Measurements from ENCODE around the gene IGF2BP3. TPM values are rescaled to one million over a fixed set of nuclear protein-coding genes. Genes with fewer than 3 reads are reported as not detected.
A peak's percentile ranks its signal among the peaks of the same experiment; 100 is the strongest.

Gene IGF2BP3
- total and polyA plus RNA-seq, 5 experiments from 2014 or later = 0.09 to 0.64 TPM; not detected in 3

GRCh38 chr7:23341846-23342598, 128.3 kb downstream of the IGF2BP3 start:
- DNase-seq (no peak), ATAC-seq (no peak)
- H3K27ac Mint-ChIP-seq = peak overlapping the region in 1 of 10 donors; percentile 57
- H3K27me3 Mint-ChIP-seq = peaks cover 0 to 7% (median 4%) of the 10 kb centered on the region in 5 donors
- H3K9me3 Mint-ChIP-seq = peaks cover 0 to 2% (median 0%) of the 10 kb centered on the region in 9 donors
- H3K36me3 Mint-ChIP-seq = peaks cover 0 to 4% (median 2%) of the 10 kb centered on the region in 3 donors
- H3K4me1 Mint-ChIP-seq = peaks cover 3 to 22% (median 19%) of the 10 kb centered on the region in 4 donors
- POLR2A ChIA-PET = no interaction called here
- H3K4me3 Mint-ChIP-seq = no peak overlapping the region

GRCh38 chr7:23338863-23339262, 131.4 kb downstream of the IGF2BP3 start:
- no peak overlapping the region for H3K27ac Mint-ChIP-seq
- POLR2A ChIA-PET = no interaction called here
- H3K27me3 Mint-ChIP-seq = peaks cover 0 to 13% (median 4%) of the 10 kb centered on the region in 5 donors
- no peak for DNase-seq
- H3K4me3 Mint-ChIP-seq = no peak overlapping the region
- ATAC-seq = no peak
- H3K4me1 Mint-ChIP-seq = peaks cover 0 to 3% (median 0%) of the 10 kb centered on the region in 4 donors
- H3K9me3 Mint-ChIP-seq = peaks cover 0 to 2% (median 0%) of the 10 kb centered on the region in 9 donors
- peaks cover 0 to 4% (median 2%) of the 10 kb centered on the region in 3 donors for H3K36me3 Mint-ChIP-seq

- no peak for ATAC-seq
- DNase-seq = no peak
- Mint-ChIP-seq H3K9me3 (peaks cover 0 to 2% (median 0%) of the 10 kb centered on the region in 9 donors), H3K4me1 (peaks cover 0 to 3% (median 0%) of the 10 kb centered on the region in 4 donors), H3K27ac (no peak overlapping the region), H3K36me3 (peaks cover 0 to 4% (median 2%) of the 10 kb centered on the region in 3 donors), H3K27me3 (peaks cover 0 to 13% (median 4%) of the 10 kb centered on the region in 5 donors), H3K4me3 (no peak overlapping the region)
- POLR2A ChIA-PET = no interaction called here
Observed at GRCh38 chr7:23338439-23338838, 131.9 kb downstream of the IGF2BP3 start.

- H3K4me3 Mint-ChIP-seq = no peak overlapping the region
- no peak for ATAC-seq
Observed at GRCh38 chr7:23337374-23337773, 132.9 kb downstream of the IGF2BP3 start.

GRCh38 chr7:23336799-23337283, 133.4 kb downstream of the IGF2BP3 start:
- H3K4me1 Mint-ChIP-seq = peaks cover 0 to 3% (median 0%) of the 10 kb centered on the region in 4 donors
- POLR2A ChIA-PET = no interaction called here
- DNase-seq (no peak), ATAC-seq (no peak)
- H3K36me3 Mint-ChIP-seq = peaks cover 0 to 4% (median 2%) of the 10 kb centered on the region in 3 donors
- peaks cover 0 to 2% (median 0%) of the 10 kb centered on the region in 9 donors for H3K9me3 Mint-ChIP-seq
- no peak overlapping the region for H3K4me3 Mint-ChIP-seq
- peaks cover 0 to 13% (median 4%) of the 10 kb centered on the region in 5 donors for H3K27me3 Mint-ChIP-seq
- H3K27ac Mint-ChIP-seq = no peak overlapping the region

More at GRCh38 chr7:23337374-23337773, 132.9 kb downstream of the IGF2BP3 start:
- no peak overlapping the region for H3K27ac Mint-ChIP-seq
- DNase-seq = no peak
- peaks cover 0 to 2% (median 0%) of the 10 kb centered on the region in 9 donors for H3K9me3 Mint-ChIP-seq
- peaks cover 0 to 4% (median 2%) of the 10 kb centered on the region in 3 donors for H3K36me3 Mint-ChIP-seq
- peaks cover 0 to 13% (median 4%) of the 10 kb centered on the region in 5 donors for H3K27me3 Mint-ChIP-seq
- H3K4me1 Mint-ChIP-seq = peaks cover 0 to 3% (median 0%) of the 10 kb centered on the region in 4 donors
- POLR2A ChIA-PET = no interaction called here

- POLR2A ChIA-PET = no interaction called here
- H3K4me3 Mint-ChIP-seq = no peak overlapping the region
Observed at GRCh38 chr7:23336086-23336485, 134.2 kb downstream of the IGF2BP3 start.

GRCh38 chr7:23335621-23336020, 134.7 kb downstream of the IGF2BP3 start:
- peaks cover 0 to 2% (median 0%) of the 10 kb centered on the region in 9 donors for H3K9me3 Mint-ChIP-seq
- H3K27me3 Mint-ChIP-seq = peaks cover 0 to 13% (median 4%) of the 10 kb centered on the region in 5 donors
- DNase-seq (no peak), ATAC-seq (no peak)
- H3K36me3 Mint-ChIP-seq = peaks cover 0 to 4% (median 2%) of the 10 kb centered on the region in 3 donors
- H3K4me3 Mint-ChIP-seq = no peak overlapping the region
- H3K4me1 Mint-ChIP-seq = peaks cover 0 to 3% (median 0%) of the 10 kb centered on the region in 4 donors
- H3K27ac Mint-ChIP-seq = no peak overlapping the region
- POLR2A ChIA-PET = no interaction called here

More at GRCh38 chr7:23336086-23336485, 134.2 kb downstream of the IGF2BP3 start:
- DNase-seq (no peak), ATAC-seq (no peak)
- Mint-ChIP-seq H3K9me3 (peaks cover 0 to 2% (median 0%) of the 10 kb centered on the region in 9 donors), H3K36me3 (peaks cover 0 to 4% (median 2%) of the 10 kb centered on the region in 3 donors), H3K4me1 (peaks cover 0 to 3% (median 0%) of the 10 kb centered on the region in 4 donors), H3K27me3 (peaks cover 0 to 13% (median 4%) of the 10 kb centered on the region in 5 donors), H3K27ac (no peak overlapping the region)

- DNase-seq (no peak), ATAC-seq (no peak)
- Mint-ChIP-seq H3K4me3 (no peak overlapping the region), H3K9me3 (peaks cover 0 to 2% (median 0%) of the 10 kb centered on the region in 9 donors), H3K4me1 (peaks cover 0 to 3% (median 0%) of the 10 kb centered on the region in 4 donors), H3K27ac (peak overlapping the region in 1 of 10 donors; percentile 34), H3K36me3 (peaks cover 0 to 4% (median 2%) of the 10 kb centered on the region in 3 donors), H3K27me3 (peaks cover 0 to 13% (median 4%) of the 10 kb centered on the region in 5 donors)
- POLR2A ChIA-PET = no interaction called here
Observed at GRCh38 chr7:23335136-23335535, 135.2 kb downstream of the IGF2BP3 start.

- H3K27ac Mint-ChIP-seq = peak overlapping the region in 1 of 10 donors; percentile 34
- no peak for DNase-seq
- H3K4me1 Mint-ChIP-seq = peaks cover 0 to 3% (median 0%) of the 10 kb centered on the region in 4 donors
- H3K36me3 Mint-ChIP-seq = peaks cover 0 to 4% (median 2%) of the 10 kb centered on the region in 3 donors
- peaks cover 0 to 2% (median 0%) of the 10 kb centered on the region in 9 donors for H3K9me3 Mint-ChIP-seq
- no peak overlapping the region for H3K4me3 Mint-ChIP-seq
- POLR2A ChIA-PET = no interaction called here
- H3K27me3 Mint-ChIP-seq = peaks cover 0 to 13% (median 4%) of the 10 kb centered on the region in 5 donors
- no peak for ATAC-seq
Observed at GRCh38 chr7:23334482-23335056, 135.7 kb downstream of the IGF2BP3 start.

GRCh38 chr7:23333671-23334246, 136.5 kb downstream of the IGF2BP3 start:
- Mint-ChIP-seq H3K27ac (no peak overlapping the region), H3K9me3 (peaks cover 0 to 2% (median 0%) of the 10 kb centered on the region in 9 donors), H3K36me3 (peaks cover 0 to 4% (median 2%) of the 10 kb centered on the region in 3 donors), H3K4me1 (peaks cover 0 to 3% (median 0%) of the 10 kb centered on the region in 4 donors), H3K4me3 (no peak overlapping the region), H3K27me3 (peaks cover 0 to 13% (median 1%) of the 10 kb centered on the region in 5 donors)
- ATAC-seq (no peak), DNase-seq (no peak)
- POLR2A ChIA-PET = no interaction called here

- Mint-ChIP-seq H3K36me3 (peaks cover 0 to 4% (median 2%) of the 10 kb centered on the region in 3 donors), H3K4me1 (peaks cover 0 to 3% (median 0%) of the 10 kb centered on the region in 4 donors), H3K27ac (no peak overlapping the region), H3K27me3 (peaks cover 0 to 13% (median 1%) of the 10 kb centered on the region in 5 donors), H3K4me3 (no peak overlapping the region), H3K9me3 (peaks cover 0 to 2% (median 0%) of the 10 kb centered on the region in 9 donors)
- POLR2A ChIA-PET = no interaction called here
- DNase-seq (no peak), ATAC-seq (no peak)
Observed at GRCh38 chr7:23332910-23333612, 137.2 kb downstream of the IGF2BP3 start.

- H3K27ac Mint-ChIP-seq = peak overlapping the region in 1 of 10 donors; percentile 7
- peaks cover 0 to under 1% (median 0%) of the 10 kb centered on the region in 9 donors for H3K9me3 Mint-ChIP-seq
- peaks cover 0 to 7% (median 0%) of the 10 kb centered on the region in 5 donors for H3K27me3 Mint-ChIP-seq
- no peak for DNase-seq
- no peak overlapping the region for H3K4me3 Mint-ChIP-seq
- no peak for ATAC-seq
- H3K36me3 Mint-ChIP-seq = peaks cover 0 to under 1% (median 0%) of the 10 kb centered on the region in 3 donors
- H3K4me1 Mint-ChIP-seq = peaks cover 0 to 3% (median 0%) of the 10 kb centered on the region in 4 donors
- POLR2A ChIA-PET = no interaction called here
Observed at GRCh38 chr7:23332193-23332592, 138.1 kb downstream of the IGF2BP3 start.

Measured in naive thymus-derived CD8-positive, alpha-beta T cell (primary cell).